EL (cell line): Measurements from ENCODE around the gene PCBP4.
A peak's percentile ranks its signal among the peaks of the same experiment; 100 is the strongest.

ENCODE experiments used
- DNase-seq: peaks from one replicate; pipeline ENCODE4 v3.0.0-alpha.2; 2016

Gene PCBP4

GRCh38 chr3:51954713-51955112, 12.5 kb downstream of the PCBP4 start:
- DNase-seq: no peak

GRCh38 chr3:51954105-51954504, 13.1 kb downstream of the PCBP4 start:
- no peak for DNase-seq

GRCh38 chr3:51953445-51953844, 13.8 kb downstream of the PCBP4 start:
- DNase-seq: peak; percentile 82

- DNase-seq: no peak
These were observed 16.4 kb downstream of the PCBP4 start for GRCh38 chr3:51950899-51951298.

- DNase-seq: no peak
These were observed 18.1 kb downstream of the PCBP4 start for GRCh38 chr3:51949121-51949520.

- DNase-seq: no peak
These were observed 19.2 kb downstream of the PCBP4 start for GRCh38 chr3:51948016-51948580.

- no peak for DNase-seq
These were observed 19.9 kb downstream of the PCBP4 start for GRCh38 chr3:51947215-51947900.

- DNase-seq: no peak
These were observed 20.5 kb downstream of the PCBP4 start for GRCh38 chr3:51946796-51947195.

- no peak for DNase-seq
These were observed 21.1 kb downstream of the PCBP4 start for GRCh38 chr3:51945926-51946705.

- DNase-seq: no peak
These were observed 22.0 kb downstream of the PCBP4 start for GRCh38 chr3:51945031-51945840.

- no peak for DNase-seq
These were observed 22.7 kb downstream of the PCBP4 start for GRCh38 chr3:51944451-51945021.

- DNase-seq: no peak
These were observed 23.5 kb downstream of the PCBP4 start for GRCh38 chr3:51943451-51944391.

GRCh38 chr3:51942603-51943450, 24.4 kb downstream of the PCBP4 start:
- DNase-seq: peak; percentile 78

- peak; percentile 100 for DNase-seq
These were observed 25.3 kb downstream of the PCBP4 start, which contains the start of the genes PARP3 and RRP9 for GRCh38 chr3:51941798-51942602. Gene PARP3, plus strand, starts transcription at chr3:51942363. Its CDS starts 993 bp downstream, at chr3:51943356. Gene RRP9, minus strand, starts transcription at chr3:51941904. Its CDS starts 37 bp downstream, at chr3:51941867.

GRCh38 chr3:51941463-51941797, 25.8 kb downstream of the PCBP4 start:
- no peak for DNase-seq

GRCh38 chr3:51940648-51941462, 26.4 kb downstream of the PCBP4 start:
- DNase-seq: no peak

- no peak for DNase-seq
These were observed 28.4 kb downstream of the PCBP4 start for GRCh38 chr3:51938780-51939425.
